Endothelial cell of umbilical vein (primary cell): ENCODE results near the gene MUCL3. TPM values are rescaled to one million over a fixed set of nuclear protein-coding genes. Genes with fewer than 3 reads are reported as not detected.
A peak's percentile ranks its signal among the peaks of the same experiment; 100 is the strongest.

Experiments used
- BruUV-seq: library from RNA; stranded (reverse); fragments of 400-500 nt; replicated peaks from 2 replicates; lab custom pipeline; 2021; lab: Mats Ljungman, UMichigan
- CTCF ChIA-PET: fragments of 300-600, 350-600 bp; sonication (Branson Sonifier 250); formaldehyde crosslinking; loops from one replicate; lab custom pipeline; 2021; ENCODE audit warnings: antibody characterized with exemption, inconsistent platforms; lab: Charles Lee
- POLR2A ChIA-PET: fragments of 300-600, 350-600 bp; sonication (Branson Sonifier 250); formaldehyde crosslinking; loops from one replicate; lab custom pipeline; 2021; ENCODE audit warnings: antibody characterized with exemption, inconsistent platforms; lab: Charles Lee
- DNase-seq: peaks from one replicate; pipeline ENCODE4 v3.0.0-alpha.2; 2011; ENCODE audit warnings: low read depth, low spot score
- FAIRE-seq: peaks from 2 replicates; lab custom pipeline; 2011; peaks lifted over from hg19 to GRCh38; lab: Jason Lieb, UNC
- H2AFZ ChIP-seq: 2 replicates; pipeline ENCODE4 v1.6.0; 2012; ENCODE audit warnings: low read depth, low read length, control low read depth, inconsistent platforms
- H3K27ac ChIP-seq: 2 replicates; pipeline ENCODE4 v1.5.1; 2011; ENCODE audit warnings: low read depth, mild to moderate bottlenecking, control low read depth, low read length, moderate library complexity; ENCODE audit not compliant: insufficient read depth
- H3K27me3 ChIP-seq, 2 experiments: 2 replicates each; pipeline versions ENCODE4 v1.6.0 to v1.6.1; 2011; ENCODE audit warnings: low read length in 2 of 2, mixed read lengths in 1 of 2; ENCODE audit not compliant: control insufficient read depth in 2 of 2, insufficient read depth in 2 of 2
- H3K36me3 ChIP-seq, 2 experiments: 2 replicates in 1 of 2; 3 replicates in 1 of 2; pipeline ENCODE4 v1.5.1; 2011; ENCODE audit warnings: low read length in 2 of 2, mild to moderate bottlenecking in 1 of 2, moderate library complexity in 1 of 2; ENCODE audit not compliant: control insufficient read depth in 2 of 2, insufficient read depth in 2 of 2; ENCODE audit errors: extremely low read depth in 1 of 2
- H3K4me1 ChIP-seq: 3 replicates; pipeline ENCODE4 v1.5.1; 2011; ENCODE audit warnings: mild to moderate bottlenecking, low read length; ENCODE audit not compliant: control insufficient read depth, insufficient read depth; ENCODE audit errors: extremely low read depth
- H3K4me2 ChIP-seq: 2 replicates; pipeline ENCODE4 v1.6.1; 2011; ENCODE audit warnings: low read length, control low read depth, mixed read lengths; ENCODE audit not compliant: insufficient read depth
- H3K4me3 ChIP-seq, 3 experiments: fragments of 200-600 bp in 1 of 3; sonication (generic), shearing (Covaris generic) in 1 of 3; replicated peaks in 1 of 3; 2 replicates each; pipeline ENCODE4 v1.5.1; 2011 to 2016; ENCODE audit warnings: control low read depth in 3 of 3, low read length in 3 of 3, mild to moderate bottlenecking in 2 of 3, inconsistent platforms in 1 of 3, low read depth in 1 of 3, moderate library complexity in 1 of 3; ENCODE audit not compliant: insufficient read depth in 1 of 3
- H3K79me2 ChIP-seq: 2 replicates; pipeline ENCODE4 v1.6.0; 2012; ENCODE audit warnings: low read length, inconsistent platforms; ENCODE audit not compliant: control insufficient read depth, insufficient read depth
- H3K9ac ChIP-seq: replicated peaks from 2 replicates; pipeline ENCODE3; 2011; ENCODE audit warnings: low read length, control low read depth; ENCODE audit not compliant: insufficient read depth; ENCODE audit errors: extremely low read depth
- H3K9me1 ChIP-seq: replicated peaks from 3 replicates; pipeline ENCODE4 v1.6.0; 2011; ENCODE audit warnings: mild to moderate bottlenecking, low read length; ENCODE audit not compliant: control insufficient read depth, insufficient read depth; ENCODE audit errors: extremely low read depth
- H3K9me3 ChIP-seq: replicated peaks from 2 replicates; pipeline ENCODE4 v1.5.1; 2012; ENCODE audit warnings: low read length, inconsistent platforms; ENCODE audit not compliant: control insufficient read depth, insufficient read depth
- H4K20me1 ChIP-seq: replicated peaks from 2 replicates; pipeline ENCODE3; 2011; ENCODE audit warnings: mild to moderate bottlenecking, low read length; ENCODE audit not compliant: control insufficient read depth, insufficient read depth; ENCODE audit errors: extremely low read depth
- CTCF ChIP-seq, 2 donors: IDR thresholded peaks; 1 replicate in 1 of 2; 2 replicates in 1 of 2; pipeline ENCODE4 v1.5.1; 2011; ENCODE audit warnings: low read length in 2 of 2, mild to moderate bottlenecking in 2 of 2, moderate library complexity in 2 of 2, control low read depth in 1 of 2, inconsistent platforms in 1 of 2, low read depth in 1 of 2; ENCODE audit not compliant: insufficient read depth in 1 of 2; ENCODE audit errors: extremely low read depth in 1 of 2
- MAX ChIP-seq: IDR thresholded peaks from 2 replicates; pipeline ENCODE4 v1.6.1; 2011; ENCODE audit not compliant: insufficient read depth, insufficient read length
- POLR2AphosphoS5 ChIP-seq: IDR thresholded peaks from 2 replicates; pipeline ENCODE4 v1.6.1; 2012; ENCODE audit warnings: low read depth, mild to moderate bottlenecking, control low read depth, low read length, moderate library complexity; ENCODE audit not compliant: insufficient read depth
- dilution Hi-C: fragments of 300-500 bp; cut with MboI; formaldehyde crosslinking; loops from one replicate; pipeline ENCODE4 v1.15.0; 2019; ENCODE audit warnings: low sequenced_read_pairs; ENCODE audit not compliant: extremely low pct_ligation_motif_present
- intact Hi-C: fragments of 100-400 bp; cut with micrococcal nuclease; formaldehyde crosslinking; loops from one replicate; pipeline ENCODE4 v1.10.0; 2022
- polyA plus RNA-seq, 4 experiments: library from polyadenylated mRNA; depleted of rRNA in 3 of 4; stranded (reverse) in 3 of 4; unstranded in 1 of 4; fragments of >200 nt; gene quantifications; 2 replicates each; pipeline versions ENCODE4 v1.2.1 to v1.2.3, GENCODE V29; 2011 to 2012; ENCODE audit warnings: missing spikeins in 1 of 4
- total RNA-seq: library from RNA; stranded (reverse); gene quantifications from 2 replicates; pipeline ENCODE4 v1.2.3, GENCODE V29; 2021

Gene MUCL3
- total and polyA plus RNA-seq, 2 donors (not counting 3 experiments of a cell fraction or from before 2014, with no cell fraction given) = not detected

DNA sequence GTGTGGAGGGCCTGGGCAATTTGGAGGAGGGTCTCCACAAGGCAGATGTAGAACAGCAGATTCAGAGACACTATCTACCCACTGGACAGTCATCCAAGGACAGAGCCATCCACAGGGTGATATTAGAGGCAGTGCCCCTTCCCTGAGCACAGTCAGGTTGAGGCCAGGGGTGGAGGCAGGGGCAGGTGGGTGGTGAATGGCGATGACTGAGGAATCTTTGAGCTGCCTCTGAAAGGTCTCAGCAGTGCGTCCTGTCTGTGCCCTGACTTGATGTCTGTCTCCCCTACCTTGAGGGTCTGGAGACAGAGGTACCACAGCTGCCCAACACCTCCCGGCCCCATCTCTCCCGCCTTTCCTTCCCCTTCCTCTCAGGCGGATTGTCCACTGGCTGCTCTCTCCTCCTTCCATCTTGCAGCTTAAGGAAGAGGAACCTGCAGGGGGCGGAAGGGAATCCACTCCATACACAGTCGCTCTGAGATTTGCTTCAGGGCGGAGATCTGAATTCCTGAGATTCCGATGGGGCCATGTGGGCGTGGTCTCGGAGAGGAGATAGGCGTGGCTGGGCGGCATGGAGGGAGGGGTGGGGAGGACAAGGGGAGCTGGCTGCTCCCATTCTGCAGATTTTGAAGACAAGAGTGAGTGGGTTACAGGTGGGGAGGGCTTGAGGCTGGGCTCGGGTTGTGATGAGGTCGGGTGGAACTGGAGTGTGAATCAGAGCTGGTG is 1.7 kb downstream of the MUCL3 start:
- Histone ChIP-seq H3K9me1 (no peaks in the 10 kb centered on the region), H3K9ac (no peak overlapping the region), H3K27me3 (peaks cover 6 to 16% of the 10 kb centered on the region in 2 experiments), H3K9me3 (no peaks in the 10 kb centered on the region), H3K36me3 (no peaks in the 10 kb centered on the region), H3K79me2 (no peaks in the 10 kb centered on the region), H4K20me1 (no peaks in the 10 kb centered on the region), H3K4me2 (peak overlapping the region; percentile 31), H2AFZ (peak overlapping the region; percentile 88), H3K27ac (no peak overlapping the region), H3K4me3 (no peak overlapping the region), H3K4me1 (no peaks in the 10 kb centered on the region)
- peak; percentile 56 for DNase-seq
- dilution Hi-C loops = no loop called here
- BruUV-seq = no TSS peak
- FAIRE-seq = peak; percentile 89
- TF ChIP-seq POLR2AphosphoS5 = no peak
- TF ChIP-seq MAX = no peak
- peak; percentile 55 for TF ChIP-seq CTCF (IDR thresholded peaks at IDR 0.05; ENCODE audit: extremely low read depth in 1 of 2, insufficient read depth in 1 of 2, low read depth in 1 of 2, low read length in 2 of 2)
- ChIA-PET CTCF (interaction anchor here (0.6 to 3.8 kb wide), 19 partner anchors 11 to 173 kb away, joined by 3 to 37 read pairs (median 4); partner anchors contain the start of genes GTF2H4, PSORS1C1 and SFTA2), POLR2A (interaction anchor here (0.6 kb wide), 1 partner anchor 224 kb away, joined by 3 read pairs; no protein-coding TSS in a partner anchor)
- intact Hi-C loops = loop anchor here (1.0 kb wide), 3 partner anchors 101 to 145 kb away; no protein-coding TSS in a partner anchor
